Endometrium (tissue), 2 donors: Measurements from ENCODE around the gene ASGR2.
"Not testable (repeated sequence)": the region's sequence is repeated elsewhere in the genome, so short reads cannot be mapped to it uniquely, and the experiment has no call there.

Experiments used
- FAIRE-seq: peaks from 2 replicates; lab custom pipeline; 2012; peaks lifted over from hg19 to GRCh38; lab: Jason Lieb, UNC
- donor health status: control.
- donor health status: control.

Gene ASGR2

GRCh38 chr17:7124923-7125322, 10.3 kb upstream of the ASGR2 start:
- FAIRE-seq: no peak

- no peak for FAIRE-seq
These were observed 9.2 kb upstream of the ASGR2 start for GRCh38 chr17:7123844-7124243.

GRCh38 chr17:7122381-7122780, 7.8 kb upstream of the ASGR2 start:
- no peak for FAIRE-seq

- FAIRE-seq: not testable (repeated sequence)
These were observed 6.0 kb upstream of the ASGR2 start for GRCh38 chr17:7120635-7121034.

DNA sequence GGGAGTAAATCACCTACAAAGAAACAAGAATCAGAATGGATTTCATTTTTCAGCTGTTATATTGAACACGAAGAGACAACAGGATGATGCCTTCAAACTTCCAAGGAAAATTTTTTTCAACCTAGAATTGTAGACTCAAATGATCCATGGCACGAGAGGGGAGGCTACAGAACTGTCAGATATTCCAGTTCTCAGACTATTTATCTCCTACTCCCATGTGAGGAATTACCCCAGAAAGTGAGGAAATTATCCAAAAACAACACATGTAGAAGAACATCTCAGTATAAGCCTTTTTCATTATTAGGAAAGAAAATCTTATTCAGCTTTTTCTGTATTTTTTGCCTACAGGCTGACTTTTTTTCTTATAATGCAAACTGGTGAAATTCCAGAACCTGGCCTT, 5.5 kb upstream of the ASGR2 start:
- no peak for FAIRE-seq

GRCh38 chr17:7119314-7119713, 4.7 kb upstream of the ASGR2 start:
- FAIRE-seq: no peak

DNA sequence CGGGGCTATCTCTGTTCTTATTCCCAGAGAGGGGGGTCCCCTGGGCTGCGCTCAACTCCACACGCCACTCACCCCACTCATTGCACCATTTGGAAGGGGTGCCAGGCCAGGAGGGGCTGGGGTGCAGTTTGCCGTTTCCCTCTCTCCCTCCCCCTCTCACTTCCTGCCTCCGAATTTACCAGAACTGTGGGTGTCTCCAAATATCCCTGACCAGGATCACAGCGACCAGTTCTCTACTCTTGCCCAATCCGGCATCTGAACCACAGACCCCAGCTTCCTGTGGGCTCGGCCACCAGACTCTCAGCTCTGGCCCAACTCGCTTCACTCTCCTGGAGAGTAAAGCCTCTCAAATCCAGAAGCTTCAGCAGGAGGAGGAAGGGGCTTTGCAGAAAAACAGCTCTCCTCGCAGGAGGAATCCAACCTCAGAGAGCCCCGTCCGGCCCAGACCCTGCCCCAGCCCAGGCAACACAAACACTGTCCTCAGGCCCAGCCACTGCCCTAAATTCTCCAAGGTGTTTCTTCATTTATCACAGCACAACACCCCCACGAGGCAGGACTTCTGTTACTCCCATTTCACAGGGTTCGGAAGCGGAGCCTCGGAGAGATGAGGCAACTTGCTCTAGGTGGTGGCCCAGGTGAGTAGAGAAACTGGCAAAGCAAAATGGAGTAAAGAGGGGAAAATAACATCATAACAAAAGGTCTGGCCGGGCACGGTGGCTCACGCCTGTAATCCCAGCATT, 423 bp upstream of the ASGR2 start:
- no peak for FAIRE-seq

GRCh38 chr17:7113273-7114071, 1.1 kb downstream of the ASGR2 start:
- FAIRE-seq: no peak

DNA sequence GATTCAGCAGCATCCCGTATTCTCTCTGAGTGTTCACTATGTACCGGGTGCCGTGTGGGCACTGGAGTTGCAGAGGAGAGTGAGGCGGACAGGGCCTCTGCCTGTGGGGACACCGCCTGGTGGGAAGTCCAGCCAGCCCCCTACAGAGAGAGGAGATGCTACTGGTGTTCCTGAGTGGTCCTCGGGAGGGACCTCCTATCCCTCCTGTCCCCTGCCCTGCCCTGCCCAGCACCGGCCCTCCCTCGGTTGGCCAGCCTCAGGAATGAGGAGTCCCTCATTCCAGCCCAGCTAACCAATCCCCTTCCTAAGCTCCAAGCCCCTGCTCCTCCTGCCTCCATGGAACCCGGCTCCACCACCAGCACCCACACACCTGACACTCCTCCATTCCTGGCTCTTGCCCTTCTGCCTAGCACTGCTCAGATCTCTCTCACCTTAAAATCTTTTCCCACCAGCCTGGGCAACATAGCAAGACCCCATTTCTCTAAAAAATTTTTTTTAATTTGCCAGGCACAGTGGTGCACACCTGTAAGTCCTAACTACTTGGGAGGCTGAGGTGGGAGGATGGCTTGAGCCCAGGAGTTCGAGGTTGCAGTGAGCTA, 2.0 kb downstream of the ASGR2 start:
- FAIRE-seq: no peak

GRCh38 chr17:7111784-7112509, 2.7 kb downstream of the ASGR2 start:
- FAIRE-seq: no peak

DNA sequence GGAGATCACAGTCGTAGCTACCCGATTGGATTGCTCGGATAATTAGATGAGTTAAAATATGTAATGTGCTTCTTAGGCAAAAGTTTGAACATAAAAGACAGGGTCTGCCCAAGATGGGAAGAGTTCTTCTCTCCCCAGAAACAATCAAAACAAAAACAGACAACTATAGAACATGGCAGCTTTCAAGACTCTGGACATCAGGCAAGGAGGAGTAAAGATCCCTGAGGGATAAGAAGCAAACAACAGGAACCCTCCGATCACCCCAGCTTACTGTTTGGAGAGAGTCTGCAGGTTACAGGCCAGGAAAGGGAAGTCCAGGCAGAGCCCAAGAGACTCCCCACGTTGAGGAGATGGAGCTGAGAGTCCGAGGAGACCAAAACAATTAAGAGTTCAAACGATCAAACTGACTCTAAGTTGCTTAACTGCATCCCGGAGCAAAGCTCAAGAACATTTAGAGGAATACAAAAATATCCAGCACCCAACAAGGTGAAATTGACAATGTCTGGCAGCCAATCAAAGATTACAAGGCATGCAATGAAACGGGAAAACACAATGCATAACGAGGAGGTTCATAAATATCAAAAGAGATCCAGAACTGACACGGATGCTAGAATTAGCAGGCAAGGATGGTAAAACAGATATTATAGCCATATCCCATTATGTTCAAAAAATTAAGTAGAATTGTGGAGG, 3.9 kb downstream of the ASGR2 start:
- no peak for FAIRE-seq

GRCh38 chr17:7109461-7110322, 4.9 kb downstream of the ASGR2 start:
- FAIRE-seq: no peak

DNA sequence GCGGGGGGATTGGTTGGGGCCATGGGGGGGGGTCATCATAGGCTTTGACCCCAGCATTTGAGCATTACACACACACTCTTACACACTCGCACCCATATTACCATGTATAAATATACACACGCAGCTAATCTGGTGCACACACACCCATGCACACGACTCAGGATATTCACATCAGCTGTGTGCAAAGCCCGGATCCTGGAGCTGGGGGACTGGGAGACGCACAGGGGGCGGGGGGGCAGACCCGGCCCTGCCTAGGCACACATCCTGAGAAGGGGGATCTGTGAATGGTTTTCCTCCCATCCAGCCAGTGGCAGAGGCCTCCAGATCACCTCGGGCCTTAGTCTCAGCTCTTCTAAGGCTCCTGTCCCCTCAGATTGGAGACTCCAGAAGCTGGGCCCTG, 5.6 kb downstream of the ASGR2 start:
- FAIRE-seq: no peak

DNA sequence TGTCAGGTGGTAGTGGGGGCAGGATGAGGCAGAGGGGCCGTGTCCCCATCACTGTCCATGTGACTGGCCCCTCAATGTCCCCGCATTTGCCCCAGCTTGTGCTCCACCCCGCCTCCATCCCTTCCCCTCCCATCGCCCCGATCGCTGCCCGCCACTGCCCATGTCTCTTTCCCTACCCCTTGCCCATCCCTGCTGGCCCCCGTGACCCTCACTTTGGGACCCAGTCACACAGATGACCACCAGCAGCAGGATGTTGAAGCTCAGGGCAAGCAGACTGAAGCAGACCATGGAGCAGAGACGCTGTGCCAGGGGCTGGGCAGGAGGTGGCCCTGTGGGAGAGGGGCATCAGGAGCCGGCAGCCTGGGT, 6.1 kb downstream of the ASGR2 start:
- no peak for FAIRE-seq

- FAIRE-seq: no peak
These were observed 6.6 kb downstream of the ASGR2 start for GRCh38 chr17:7107795-7108559.

GRCh38 chr17:7107012-7107754, 7.4 kb downstream of the ASGR2 start:
- no peak for FAIRE-seq

- no peak for FAIRE-seq
These were observed 12.2 kb downstream of the ASGR2 start for GRCh38 chr17:7102421-7102820.

DNA sequence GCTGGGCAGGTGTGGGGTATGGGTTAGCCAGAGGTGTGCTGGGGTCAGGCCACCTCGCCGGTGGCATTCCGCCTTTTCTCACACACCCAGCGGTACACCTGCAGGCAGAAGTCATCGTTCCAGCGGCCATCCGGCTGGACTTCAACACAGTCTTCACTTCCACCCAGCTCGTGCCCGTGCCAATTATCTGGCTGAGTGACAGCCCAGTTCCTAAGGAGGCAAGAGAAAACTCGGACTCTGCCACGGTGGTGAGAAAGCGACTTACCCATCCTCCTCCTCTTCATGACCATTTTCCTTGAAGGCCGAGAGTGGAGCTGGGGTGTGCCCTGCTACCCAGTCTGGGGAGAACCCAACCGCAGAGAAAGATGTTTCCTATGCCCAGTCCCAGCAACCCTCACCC, 13.1 kb downstream of the ASGR2 start:
- FAIRE-seq: no peak

- not testable (repeated sequence) for FAIRE-seq
These were observed 13.8 kb downstream of the ASGR2 start for GRCh38 chr17:7100641-7101379.
